Hepatocyte (in vitro differentiated cells): ENCODE data around the gene CCDC91. TPM values are rescaled to one million over a fixed set of nuclear protein-coding genes. Genes with fewer than 3 reads are reported as not detected.

Source experiments
- DNase-seq: peaks from one replicate; pipeline ENCODE4 v3.0.0-alpha.2; 2016; ENCODE audit warnings: low spot score
- H2AFZ ChIP-seq: fragments of 200-600 bp; sonication (generic); 2 replicates; pipeline ENCODE4 v1.6.0; 2016; ENCODE audit warnings: antibody characterized with exemption, mild to moderate bottlenecking
- H3K27ac ChIP-seq: fragments of 200-600 bp; sonication (generic); 2 replicates; pipeline ENCODE4 v1.5.1; 2016; ENCODE audit warnings: mild to moderate bottlenecking
- H3K27me3 ChIP-seq: fragments of 200-600 bp; sonication (generic); 2 replicates; pipeline ENCODE4 v1.6.1; 2016
- H3K36me3 ChIP-seq: fragments of 200-600 bp; sonication (generic); replicated peaks from 2 replicates; pipeline ENCODE4 v1.5.1; 2016; ENCODE audit warnings: low read depth; ENCODE audit not compliant: insufficient read depth
- H3K4me1 ChIP-seq: fragments of 200-600 bp; sonication (generic); 2 replicates; pipeline ENCODE4 v1.5.1; 2016; ENCODE audit warnings: mild to moderate bottlenecking, moderate library complexity; ENCODE audit not compliant: insufficient read depth
- H3K4me2 ChIP-seq: fragments of 200-600 bp; sonication (generic); 2 replicates; pipeline ENCODE4 v1.6.0; 2016
- H3K4me3 ChIP-seq: fragments of 200-600 bp; sonication (generic); 2 replicates; pipeline ENCODE4 v1.5.1; 2016; ENCODE audit warnings: mild to moderate bottlenecking
- H3K79me2 ChIP-seq: fragments of 200-600 bp; sonication (generic); 2 replicates; pipeline ENCODE4 v1.6.0; 2017; ENCODE audit warnings: mild to moderate bottlenecking
- H3K9me2 ChIP-seq: fragments of 200-600 bp; sonication (generic); replicated peaks from 2 replicates; pipeline ENCODE4 v1.6.0; 2017; ENCODE audit warnings: mild to moderate bottlenecking; ENCODE audit not compliant: insufficient read depth
- H3K9me3 ChIP-seq: fragments of 200-600 bp; sonication (generic); 2 replicates; pipeline ENCODE4 v1.5.1; 2016; ENCODE audit warnings: low read depth, mild to moderate bottlenecking
- H4K20me1 ChIP-seq: fragments of 200-600 bp; sonication (generic); 2 replicates; pipeline ENCODE4 v1.6.0; 2016; ENCODE audit warnings: mild to moderate bottlenecking; ENCODE audit not compliant: insufficient read depth, poor library complexity, severe bottlenecking
- EZH2 ChIP-seq: fragments of 200-600 bp; sonication (generic); IDR thresholded peaks from 2 replicates; pipeline ENCODE4 v1.6.1; 2016; ENCODE audit warnings: antibody characterized with exemption, mild to moderate bottlenecking, borderline replicate concordance
- EZH2phosphoT487 ChIP-seq: fragments of 200-600 bp; sonication (generic); IDR thresholded peaks from one replicate; pipeline ENCODE4 v1.6.1; 2018; ENCODE audit warnings: antibody characterized with exemption, mild to moderate bottlenecking, low read depth, moderate library complexity; ENCODE audit not compliant: unreplicated experiment, severe bottlenecking
- WGBS: methylation state at CpG from one replicate; pipeline ENCODE4 v1.1.6; 2016; ENCODE audit warnings: low lambda C conversion rate; ENCODE audit errors: missing lambda C conversion rate; 5-methylcytosine and 5-hydroxymethylcytosine counted together
- polyA plus RNA-seq: library from polyadenylated mRNA; unstranded; fragments of >200 nt; fragmentation: Nextera tagmentation; extraction: Ambion mirVana; gene quantifications from 2 replicates; pipeline ENCODE4 v1.2.1, GENCODE V29; 2016
- total RNA-seq: library from RNA; depleted of rRNA; stranded (reverse); fragments of >200 nt; gene quantifications from 2 replicates; pipeline ENCODE4 v1.2.3, GENCODE V29; 2014
- TF ChIP-seq, protein P1 (sequence below): fragments of 200-600 bp; sonication (generic); IDR thresholded peaks from 2 replicates; pipeline ENCODE4 v1.5.1; 2016; ENCODE audit warnings: antibody characterized with exemption, mild to moderate bottlenecking; ENCODE audit not compliant: poor library complexity

Gene CCDC91
- total and polyA plus RNA-seq, 2 experiments from 2014 or later = 14.2 to 15.1 TPM

GRCh38 chr12:28232211-28232928 is 42.1 kb downstream of the CCDC91 start:
- TF ChIP-seq, protein P1, sequence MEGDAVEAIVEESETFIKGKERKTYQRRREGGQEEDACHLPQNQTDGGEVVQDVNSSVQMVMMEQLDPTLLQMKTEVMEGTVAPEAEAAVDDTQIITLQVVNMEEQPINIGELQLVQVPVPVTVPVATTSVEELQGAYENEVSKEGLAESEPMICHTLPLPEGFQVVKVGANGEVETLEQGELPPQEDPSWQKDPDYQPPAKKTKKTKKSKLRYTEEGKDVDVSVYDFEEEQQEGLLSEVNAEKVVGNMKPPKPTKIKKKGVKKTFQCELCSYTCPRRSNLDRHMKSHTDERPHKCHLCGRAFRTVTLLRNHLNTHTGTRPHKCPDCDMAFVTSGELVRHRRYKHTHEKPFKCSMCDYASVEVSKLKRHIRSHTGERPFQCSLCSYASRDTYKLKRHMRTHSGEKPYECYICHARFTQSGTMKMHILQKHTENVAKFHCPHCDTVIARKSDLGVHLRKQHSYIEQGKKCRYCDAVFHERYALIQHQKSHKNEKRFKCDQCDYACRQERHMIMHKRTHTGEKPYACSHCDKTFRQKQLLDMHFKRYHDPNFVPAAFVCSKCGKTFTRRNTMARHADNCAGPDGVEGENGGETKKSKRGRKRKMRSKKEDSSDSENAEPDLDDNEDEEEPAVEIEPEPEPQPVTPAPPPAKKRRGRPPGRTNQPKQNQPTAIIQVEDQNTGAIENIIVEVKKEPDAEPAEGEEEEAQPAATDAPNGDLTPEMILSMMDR = no peak
- TF ChIP-seq EZH2 = no peak
- no peak for DNase-seq
- WGBS = 94% methylated on average over 2 of the region's 2 CpGs
- Histone ChIP-seq H3K27me3 (no peaks in the 10 kb centered on the region), H3K4me2 (no peak overlapping the region), H3K27ac (no peak overlapping the region), H3K9me3 (no peaks in the 10 kb centered on the region), H2AFZ (no peak overlapping the region), H3K4me1 (no peaks in the 10 kb centered on the region), H3K79me2 (peaks cover 9% of the 10 kb centered on the region), H4K20me1 (no peaks in the 10 kb centered on the region), H3K9me2 (no peaks in the 10 kb centered on the region), H3K36me3 (no peaks in the 10 kb centered on the region), H3K4me3 (no peak overlapping the region)

DNA sequence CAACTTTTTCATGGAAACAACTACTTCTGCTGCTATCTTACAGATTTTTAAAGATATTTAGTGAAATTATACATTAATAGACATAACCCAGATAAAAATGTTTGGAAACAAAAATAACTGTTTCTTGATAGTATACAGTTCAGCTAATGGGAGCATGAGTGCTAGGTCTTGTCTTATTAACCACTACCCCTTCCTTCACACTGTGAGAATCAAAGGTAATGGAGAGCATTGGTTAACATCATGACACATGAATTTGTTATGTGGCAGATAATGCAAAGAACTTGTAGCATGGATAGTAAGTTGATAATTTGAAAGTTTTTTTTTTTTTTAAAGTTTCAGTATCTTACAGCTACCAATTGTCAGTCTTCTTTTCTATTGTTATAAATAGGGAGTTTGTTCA is 44.2 kb downstream of the CCDC91 start:
- H3K36me3 ChIP-seq = no peaks in the 10 kb centered on the region
- no peak overlapping the region for H3K4me2 ChIP-seq
- H3K9me2 ChIP-seq = no peaks in the 10 kb centered on the region
- H2AFZ ChIP-seq = no peak overlapping the region
- H3K27me3 ChIP-seq = no peaks in the 10 kb centered on the region
- H3K4me1 ChIP-seq = no peaks in the 10 kb centered on the region
- no peak overlapping the region for H3K27ac ChIP-seq
- H3K9me3 ChIP-seq = no peaks in the 10 kb centered on the region
- peaks cover 7% of the 10 kb centered on the region for H3K79me2 ChIP-seq
- DNase-seq = no peak
- H3K4me3 ChIP-seq = no peak overlapping the region
- no peaks in the 10 kb centered on the region for H4K20me1 ChIP-seq
- no peak for TF ChIP-seq EZH2phosphoT487
- TF ChIP-seq, protein P1 = no peak
- TF ChIP-seq EZH2 = no peak

DNA sequence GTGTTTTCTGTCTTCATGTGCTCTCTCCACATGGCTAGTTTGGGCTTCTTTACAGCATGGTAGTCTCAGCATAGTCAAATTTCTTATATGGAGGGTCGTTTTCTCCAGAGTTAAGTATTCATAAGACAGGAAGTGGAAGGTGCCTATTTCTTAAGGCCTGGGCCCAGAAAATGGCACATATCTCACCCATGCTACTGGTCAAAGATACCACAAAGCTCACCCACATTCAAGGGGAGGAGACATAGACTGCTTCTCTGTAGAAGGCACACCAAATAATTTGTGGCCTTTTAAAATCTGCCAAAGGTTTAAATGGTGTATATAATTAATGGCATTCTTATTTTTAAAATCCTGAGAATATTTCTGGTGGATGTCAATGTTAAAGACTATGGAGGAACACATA is 44.8 kb downstream of the CCDC91 start:
- no peak for TF ChIP-seq EZH2
- TF ChIP-seq, protein P1 = no peak
- no peak for TF ChIP-seq EZH2phosphoT487
- Histone ChIP-seq H2AFZ (no peak overlapping the region), H3K9me3 (no peaks in the 10 kb centered on the region), H3K4me1 (no peaks in the 10 kb centered on the region), H4K20me1 (no peaks in the 10 kb centered on the region), H3K79me2 (peaks cover 7% of the 10 kb centered on the region), H3K4me3 (no peak overlapping the region), H3K27me3 (no peaks in the 10 kb centered on the region), H3K9me2 (no peaks in the 10 kb centered on the region), H3K36me3 (no peaks in the 10 kb centered on the region), H3K4me2 (no peak overlapping the region), H3K27ac (no peak overlapping the region)
- 81% methylated on average over 1 of the region's 1 CpG for WGBS
- no peak for DNase-seq

DNA sequence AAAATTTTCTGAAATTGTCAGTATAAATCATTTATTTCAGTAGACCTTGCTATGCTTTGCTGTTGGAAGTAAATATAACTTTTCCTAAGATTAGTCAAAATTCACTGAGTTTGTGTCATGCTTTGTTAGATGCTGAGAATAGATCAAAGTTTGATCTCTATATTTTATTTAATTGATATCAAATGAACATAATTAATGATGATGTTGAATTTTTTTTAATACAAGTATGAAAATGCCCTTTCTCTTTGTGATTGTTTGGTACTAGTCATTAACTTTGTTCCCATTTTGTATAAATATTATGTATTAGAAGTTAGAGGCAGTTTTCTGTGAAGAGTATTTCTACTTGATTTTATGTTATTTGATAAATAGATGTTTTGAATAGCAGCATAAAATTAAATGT is 45.7 kb downstream of the CCDC91 start:
- TF ChIP-seq EZH2 = no peak
- TF ChIP-seq EZH2phosphoT487 = no peak
- TF ChIP-seq, protein P1 = no peak
- H3K4me3 ChIP-seq = no peak overlapping the region
- no peaks in the 10 kb centered on the region for H4K20me1 ChIP-seq
- H3K27me3 ChIP-seq = no peaks in the 10 kb centered on the region
- no peaks in the 10 kb centered on the region for H3K4me1 ChIP-seq
- no peaks in the 10 kb centered on the region for H3K9me2 ChIP-seq
- peaks cover 7% of the 10 kb centered on the region for H3K79me2 ChIP-seq
- H3K36me3 ChIP-seq = no peaks in the 10 kb centered on the region
- H3K27ac ChIP-seq = no peak overlapping the region
- no peak for DNase-seq
- H3K9me3 ChIP-seq = no peaks in the 10 kb centered on the region
- H2AFZ ChIP-seq = no peak overlapping the region
- no peak overlapping the region for H3K4me2 ChIP-seq
